Left lung (tissue), 10 donors: ENCODE results near the gene ITIH1. TPM values are rescaled to one million over a fixed set of nuclear protein-coding genes. Genes with fewer than 3 reads are reported as not detected.

Experiments
- ATAC-seq: fragments of 200-7000 bp; cut with Tn5 transposase; one replicate; pipeline ENCODE4 v1.9.1; 2020; ENCODE audit warnings: moderate library complexity
- DNase-seq, 4 donors: peaks; one replicate each; pipeline ENCODE4 v3.0.0-alpha.2; 2013 to 2020
- H3K27ac ChIP-seq, 2 donors: fragments of 200-600 bp; sonication (generic) in 1 of 2; one replicate each; pipeline versions ENCODE4 v1.5.0 to v1.8.0; 2020 to 2021
- H3K27me3 ChIP-seq, 2 donors: fragments of 200-600 bp; sonication (generic) in 1 of 2; one replicate each; pipeline versions ENCODE4 v1.5.0 to v1.8.0; 2020 to 2021
- H3K36me3 ChIP-seq, 2 donors: fragments of 200-600 bp; sonication (generic) in 1 of 2; one replicate each; pipeline versions ENCODE4 v1.5.0 to v1.8.0; 2020 to 2021
- H3K4me1 ChIP-seq, 2 donors: fragments of 200-600 bp; one replicate each; pipeline ENCODE4 v1.8.0; 2021
- H3K4me3 ChIP-seq, 2 donors: fragments of 200-600 bp; sonication (generic) in 1 of 2; one replicate each; pipeline versions ENCODE4 v1.5.0 to v1.8.0; 2020 to 2021; ENCODE audit warnings: mild to moderate bottlenecking in 1 of 2
- H3K9me3 ChIP-seq, 2 donors: fragments of 200-600 bp; sonication (generic) in 1 of 2; one replicate each; pipeline versions ENCODE4 v1.5.0 to v1.8.0; 2020 to 2021
- intact Hi-C, 2 donors: fragments of 100-400 bp; cut with DNase I; formaldehyde crosslinking; loops; one replicate each; pipeline versions ENCODE4 v1.11.2 to v1.14.2; 2022
- polyA plus RNA-seq, 6 donors: library from polyadenylated mRNA; unstranded; fragments of 120-200 nt; gene quantifications; one replicate each; pipeline ENCODE4 v1.2.1, GENCODE V29; 2013; ENCODE audit not compliant: insufficient read length in 6 of 6
- total RNA-seq, 2 donors: library from RNA; stranded (reverse); fragmentation: NEBNext Ultra II Directional; extraction: Animal tissue kit (Norgen Biotek cat#: 25700); gene quantifications; one replicate each; pipeline ENCODE4 v1.2.1, GENCODE V29; 2021
- TF ChIP-seq, protein P1 (sequence below), 2 donors: fragments of 200-600 bp; sonication (generic) in 1 of 2; IDR thresholded peaks; one replicate each; pipeline versions ENCODE4 v1.5.0 to v1.8.0; 2021; ENCODE audit warnings: antibody characterized with exemption in 2 of 2
- donor health status: DM: no; HTN: yes; CAD: no.
- donor health status: DM: no; HTN: no; CAD: no.

The ITIH1 gene
- total and polyA plus RNA-seq, 8 donors, result 0.18 to 0.61 (median 0.45) TPM; not detected in 4

DNA sequence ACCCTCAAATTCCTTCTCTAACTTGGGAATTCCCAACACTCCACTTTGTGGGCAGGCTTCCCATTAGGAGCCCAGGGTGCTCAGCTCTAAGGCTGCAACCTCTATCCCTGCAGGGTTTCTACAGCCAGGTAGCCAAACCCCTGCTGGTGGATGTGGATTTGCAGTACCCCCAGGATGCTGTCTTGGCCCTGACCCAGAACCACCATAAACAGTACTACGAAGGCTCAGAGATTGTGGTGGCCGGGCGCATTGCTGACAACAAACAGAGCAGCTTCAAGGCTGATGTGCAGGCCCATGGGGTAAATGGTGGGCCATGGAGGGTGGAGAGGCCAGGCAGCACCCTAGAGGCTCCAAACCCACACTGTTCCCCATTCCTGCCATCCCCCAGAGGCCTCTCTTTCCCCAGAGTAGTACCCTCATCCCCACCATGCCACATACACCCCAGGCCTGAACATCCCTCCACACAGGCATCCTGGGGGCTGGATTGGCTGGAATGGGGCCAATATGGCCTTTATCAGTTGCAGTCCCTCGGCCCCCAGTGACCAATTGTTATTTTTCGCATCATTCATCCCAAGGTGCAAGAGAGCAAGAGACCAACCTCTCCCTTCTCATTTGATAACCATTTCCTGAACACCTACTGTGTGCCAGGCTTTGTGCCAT is 7.7 kb downstream of the ITIH1 start:
- peaks cover 0 to 9% of the 10 kb centered on the region in 2 donors for H3K27me3 ChIP-seq
- no peaks in the 10 kb centered on the region for H3K9me3 ChIP-seq
- H3K4me1 ChIP-seq, result no peaks in the 10 kb centered on the region
- no peak overlapping the region for H3K27ac ChIP-seq
- ATAC-seq (no peak), DNase-seq (peak in 2 of 4 donors; percentile 17 to 19)
- intact Hi-C loops, result no loop called here
- TF ChIP-seq, protein P1, sequence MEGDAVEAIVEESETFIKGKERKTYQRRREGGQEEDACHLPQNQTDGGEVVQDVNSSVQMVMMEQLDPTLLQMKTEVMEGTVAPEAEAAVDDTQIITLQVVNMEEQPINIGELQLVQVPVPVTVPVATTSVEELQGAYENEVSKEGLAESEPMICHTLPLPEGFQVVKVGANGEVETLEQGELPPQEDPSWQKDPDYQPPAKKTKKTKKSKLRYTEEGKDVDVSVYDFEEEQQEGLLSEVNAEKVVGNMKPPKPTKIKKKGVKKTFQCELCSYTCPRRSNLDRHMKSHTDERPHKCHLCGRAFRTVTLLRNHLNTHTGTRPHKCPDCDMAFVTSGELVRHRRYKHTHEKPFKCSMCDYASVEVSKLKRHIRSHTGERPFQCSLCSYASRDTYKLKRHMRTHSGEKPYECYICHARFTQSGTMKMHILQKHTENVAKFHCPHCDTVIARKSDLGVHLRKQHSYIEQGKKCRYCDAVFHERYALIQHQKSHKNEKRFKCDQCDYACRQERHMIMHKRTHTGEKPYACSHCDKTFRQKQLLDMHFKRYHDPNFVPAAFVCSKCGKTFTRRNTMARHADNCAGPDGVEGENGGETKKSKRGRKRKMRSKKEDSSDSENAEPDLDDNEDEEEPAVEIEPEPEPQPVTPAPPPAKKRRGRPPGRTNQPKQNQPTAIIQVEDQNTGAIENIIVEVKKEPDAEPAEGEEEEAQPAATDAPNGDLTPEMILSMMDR (IDR thresholded peaks at IDR 0.05), result no peak
- no peak overlapping the region for H3K4me3 ChIP-seq
- H3K36me3 ChIP-seq, result no peaks in the 10 kb centered on the region

DNA sequence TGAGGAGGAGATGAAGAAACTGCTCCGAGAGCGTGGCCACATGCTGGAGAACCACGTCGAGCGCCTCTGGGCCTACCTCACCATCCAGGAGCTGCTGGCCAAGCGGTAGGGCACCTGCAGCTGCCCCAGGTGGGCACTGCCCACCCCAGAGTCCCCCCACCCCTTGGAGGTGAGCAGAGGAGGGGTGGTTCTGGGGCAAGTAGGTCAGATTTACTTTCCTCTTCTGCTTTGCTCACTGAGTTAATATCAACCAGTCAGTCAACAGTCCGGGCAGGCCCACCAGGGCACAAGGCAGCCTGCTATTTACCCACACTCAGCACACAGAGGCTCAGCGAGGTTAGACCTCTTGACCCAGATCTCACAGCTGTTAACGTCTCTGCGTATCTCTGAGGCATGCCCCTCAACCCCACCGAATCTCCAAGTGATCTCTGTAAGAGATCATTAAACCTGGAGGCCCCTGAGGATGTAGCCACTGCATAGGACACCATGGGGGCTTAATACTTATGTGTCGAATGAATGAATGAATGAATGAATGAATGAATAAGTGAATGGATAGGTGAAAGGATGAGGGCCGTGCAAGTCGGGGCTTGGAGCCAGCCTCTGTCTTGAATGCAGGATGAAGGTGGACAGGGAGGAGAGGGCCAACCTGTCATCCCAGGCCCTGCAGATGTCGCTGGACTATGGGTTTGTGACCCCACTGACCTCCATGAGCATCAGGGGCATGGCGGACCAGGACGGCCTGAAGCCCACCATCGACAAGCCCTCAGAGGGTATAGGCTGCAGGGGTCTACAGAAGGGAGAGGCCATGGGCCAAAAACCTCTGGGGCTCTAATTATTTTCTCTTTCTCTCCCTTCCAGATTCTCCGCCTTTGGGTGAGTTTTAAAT is 9.2 kb downstream of the ITIH1 start:
- Histone ChIP-seq H3K4me1 (no peaks in the 10 kb centered on the region), H3K4me3 (no peak overlapping the region), H3K27ac (no peak overlapping the region), H3K9me3 (no peaks in the 10 kb centered on the region), H3K27me3 (peaks cover 0 to 9% of the 10 kb centered on the region in 2 donors), H3K36me3 (no peaks in the 10 kb centered on the region)
- TF ChIP-seq, protein P1 (IDR thresholded peaks at IDR 0.05), result no peak
- DNase-seq (peak in 1 of 4 donors; percentile 57), ATAC-seq (no peak)
- intact Hi-C loops, result no loop called here

DNA sequence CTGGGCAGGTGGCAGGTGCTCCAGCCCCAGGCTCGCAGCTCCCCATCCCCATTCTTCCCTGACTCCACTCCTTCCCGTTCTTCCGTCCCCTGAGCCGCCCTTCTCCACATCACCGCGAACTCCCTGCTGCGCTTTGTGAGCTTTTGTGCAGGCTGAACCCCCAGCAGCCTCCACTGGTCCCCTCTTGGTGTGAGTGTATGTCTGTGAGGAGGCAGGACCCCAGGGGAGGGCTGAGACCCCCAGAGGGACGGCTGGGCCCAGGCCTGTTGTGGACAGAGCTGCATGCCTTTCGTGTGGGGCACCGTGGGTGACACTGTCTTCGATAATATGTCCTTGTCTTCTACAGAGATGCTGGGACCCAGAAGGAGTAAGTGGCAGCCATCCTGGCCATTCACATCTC is 9.8 kb downstream of the ITIH1 start:
- H3K4me3 ChIP-seq, result no peak overlapping the region
- peak in 1 of 4 donors; percentile 49 for DNase-seq
- intact Hi-C loops, result no loop called here
- no peaks in the 10 kb centered on the region for H3K4me1 ChIP-seq
- no peak overlapping the region for H3K27ac ChIP-seq
- peaks cover 0 to 2% of the 10 kb centered on the region in 2 donors for H3K27me3 ChIP-seq
- H3K36me3 ChIP-seq, result no peaks in the 10 kb centered on the region
- no peaks in the 10 kb centered on the region for H3K9me3 ChIP-seq
- TF ChIP-seq, protein P1 (IDR thresholded peaks at IDR 0.05), result no peak
- ATAC-seq, result no peak

DNA sequence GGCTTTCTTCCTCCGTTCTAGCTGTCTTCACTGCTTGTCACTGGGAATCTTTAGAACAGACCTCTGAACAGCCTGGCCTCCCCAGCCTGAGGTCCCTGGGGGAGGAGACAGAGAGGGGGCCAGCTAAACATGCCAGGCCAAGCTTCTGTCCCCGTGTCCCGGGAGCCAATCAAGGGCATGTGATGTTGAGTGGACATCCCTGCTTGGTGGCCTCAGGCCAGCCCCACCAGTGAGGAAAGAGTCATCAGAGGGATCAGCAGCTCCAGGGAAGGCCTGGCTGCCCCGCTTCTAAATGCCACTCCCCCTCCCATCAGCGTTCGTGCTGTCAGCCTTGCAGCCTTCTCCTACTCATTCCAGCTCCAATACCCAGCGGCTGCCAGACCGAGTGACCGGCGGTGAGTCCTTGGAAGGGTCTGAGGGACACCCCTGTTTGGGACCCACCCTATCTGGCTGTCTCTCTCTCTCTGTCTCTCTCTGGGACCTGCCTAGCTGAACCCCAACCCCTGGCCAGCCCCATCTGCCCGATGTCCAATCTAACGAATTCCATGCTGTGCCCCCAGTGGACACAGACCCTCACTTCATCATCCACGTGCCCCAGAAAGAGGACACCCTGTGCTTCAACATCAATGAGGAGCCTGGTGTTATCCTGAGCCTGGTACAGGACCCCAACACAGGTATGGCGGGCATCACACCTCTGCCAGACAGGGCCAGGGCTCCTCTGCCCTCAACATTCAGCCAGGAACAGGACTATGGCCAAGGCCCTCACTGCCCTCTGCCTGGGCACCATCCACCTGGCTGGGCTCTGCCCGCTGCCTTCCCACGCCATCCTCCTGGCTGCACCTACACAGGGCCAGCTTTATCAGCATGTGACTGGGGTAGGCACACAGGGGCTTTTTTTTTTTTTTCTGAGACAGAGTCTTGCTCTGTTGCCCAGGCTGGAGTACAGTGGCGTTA is 10.6 kb downstream of the ITIH1 start:
- no peaks in the 10 kb centered on the region for H3K27me3 ChIP-seq
- H3K27ac ChIP-seq, result no peak overlapping the region
- intact Hi-C loops, result no loop called here
- DNase-seq (peak in 1 of 4 donors; percentile 50), ATAC-seq (no peak)
- H3K4me3 ChIP-seq, result no peak overlapping the region
- no peaks in the 10 kb centered on the region for H3K9me3 ChIP-seq
- no peaks in the 10 kb centered on the region for H3K4me1 ChIP-seq
- H3K36me3 ChIP-seq, result no peaks in the 10 kb centered on the region
- TF ChIP-seq, protein P1 (IDR thresholded peaks at IDR 0.05), result no peak
